ENCODE data around the gene KPNA6. TPM values are rescaled to one million over a fixed set of nuclear protein-coding genes. Genes with fewer than 3 reads are reported as not detected.
A peak's percentile ranks its signal among the peaks of the same experiment; 100 is the strongest.

KPNA6 gene
- total RNA-seq, 1 experiment from 2014 or later, result 104 TPM

- TF ChIP-seq MYBL2 (CRISPR knock-in tag; IDR thresholded peaks at IDR 0.05), result no peak
- TF ChIP-seq, protein P1, sequence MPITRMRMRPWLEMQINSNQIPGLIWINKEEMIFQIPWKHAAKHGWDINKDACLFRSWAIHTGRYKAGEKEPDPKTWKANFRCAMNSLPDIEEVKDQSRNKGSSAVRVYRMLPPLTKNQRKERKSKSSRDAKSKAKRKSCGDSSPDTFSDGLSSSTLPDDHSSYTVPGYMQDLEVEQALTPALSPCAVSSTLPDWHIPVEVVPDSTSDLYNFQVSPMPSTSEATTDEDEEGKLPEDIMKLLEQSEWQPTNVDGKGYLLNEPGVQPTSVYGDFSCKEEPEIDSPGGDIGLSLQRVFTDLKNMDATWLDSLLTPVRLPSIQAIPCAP (CRISPR knock-in tag; IDR thresholded peaks at IDR 0.05), result no peak
- TF ChIP-seq OVOL2 (CRISPR knock-in tag; IDR thresholded peaks at IDR 0.05; ENCODE audit: borderline replicate concordance), result no peak
- no peak for TF ChIP-seq NFE2L1 (CRISPR knock-in tag; IDR thresholded peaks at IDR 0.05)
- TF ChIP-seq ZNF423 (CRISPR knock-in tag; IDR thresholded peaks at IDR 0.05), result no peak
- no peak for TF ChIP-seq MXD4 (CRISPR knock-in tag; IDR thresholded peaks at IDR 0.05; ENCODE audit: borderline replicate concordance)
- Mint-ChIP-seq H3K4me1 (no peaks in the 10 kb centered on the region), H3K27me3 (ENCODE audit: low read depth) (no peaks in the 10 kb centered on the region), H3K9me3 (no peaks in the 10 kb centered on the region), H3K36me3 (peaks cover 28% of the 10 kb centered on the region), H3K27ac (no peak overlapping the region), H3K4me3 (no peak overlapping the region)
- DNase-seq (ENCODE audit: low spot score) (no peak), ATAC-seq (no peak)
- POLR2A ChIA-PET, result no interaction called here
- CTCF ChIA-PET, result interaction anchor here (0.9 to 1.5 kb wide), 2 partner anchors 8 to 28 kb away, joined by 3 to 6 read pairs; no protein-coding TSS in a partner anchor
These were observed 6.8 kb upstream of the KPNA6 start for GRCh38 chr1:32100807-32101708.

GRCh38 chr1:32104127-32104526, 3.7 kb upstream of the KPNA6 start:
- Mint-ChIP-seq H3K9me3 (no peaks in the 10 kb centered on the region), H3K36me3 (0 out of 2 replicates have a peak, but pooled peaks cover 8% of the 10 kb centered on the region), H3K27me3 (ENCODE audit: low read depth) (no peaks in the 10 kb centered on the region), H3K4me1 (peaks cover 2% of the 10 kb centered on the region; the same call in 1 of the 2 replicates), H3K4me3 (no peak overlapping the region), H3K27ac (peak overlapping the region; percentile 35; the same call in 1 of the 2 replicates)
- POLR2A ChIA-PET, result no interaction called here
- CTCF ChIA-PET, result interaction anchor here (0.6 to 1.6 kb wide), 5 partner anchors 13 to 416 kb away, joined by 3 to 7 read pairs (median 5); partner anchors contain the start of gene TMEM39B
- ATAC-seq, result peak; percentile 36
- TF ChIP-seq ZNF263 (CRISPR knock-in tag; IDR thresholded peaks at IDR 0.05; ENCODE audit: low read depth) (no peak), ATF1 (CRISPR knock-in tag; IDR thresholded peaks at IDR 0.05) (no peak)
- no peak for DNase-seq (ENCODE audit: low spot score)

DNA sequence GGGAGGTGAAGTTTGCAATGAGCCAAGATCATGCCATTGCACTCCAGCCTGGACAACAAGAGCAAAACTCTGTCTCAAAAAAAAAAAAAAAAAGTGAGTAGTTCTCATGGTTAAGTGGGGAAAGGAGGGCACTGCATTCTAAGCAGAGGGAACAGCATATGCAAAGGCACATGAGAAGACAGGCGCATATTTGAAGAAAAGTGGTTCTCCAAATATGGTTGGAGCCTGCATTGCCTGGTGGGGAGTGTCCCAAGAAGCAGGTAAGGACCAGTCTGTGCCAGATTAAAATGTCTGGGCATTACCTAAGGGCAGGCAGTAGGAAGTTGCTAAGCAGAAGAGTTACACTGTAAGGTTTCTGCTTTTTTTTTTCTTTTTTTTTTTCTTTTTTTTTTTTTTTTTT, 2.5 kb upstream of the KPNA6 start:
- Mint-ChIP-seq H3K4me1 (peaks cover 7% of the 10 kb centered on the region), H3K9me3 (no peaks in the 10 kb centered on the region), H3K27ac (no peak overlapping the region), H3K27me3 (ENCODE audit: low read depth) (no peaks in the 10 kb centered on the region), H3K4me3 (no peak overlapping the region), H3K36me3 (0 out of 2 replicates have a peak, but pooled peaks cover 8% of the 10 kb centered on the region)
- POLR2A ChIA-PET, result no interaction called here
- no peak for DNase-seq (ENCODE audit: low spot score)
- ATAC-seq, result no peak
- CTCF ChIA-PET, result interaction anchor here (1.6 kb wide), 1 partner anchor 33 kb away, joined by 5 read pairs; the partner anchor contains the start of gene TMEM39B
- TF ChIP-seq TCF7 (CRISPR knock-in tag; IDR thresholded peaks at IDR 0.05; ENCODE audit: low read depth) (no peak), ZNF532 (CRISPR knock-in tag; IDR thresholded peaks at IDR 0.05; ENCODE audit: borderline replicate concordance) (no peak), ATF1 (CRISPR knock-in tag; IDR thresholded peaks at IDR 0.05) (no peak), SMAD4 (CRISPR knock-in tag; IDR thresholded peaks at IDR 0.05) (no peak), NFE2L1 (CRISPR knock-in tag; IDR thresholded peaks at IDR 0.05) (no peak), NR2C2 (CRISPR knock-in tag; IDR thresholded peaks at IDR 0.05) (no peak), TEAD1 (CRISPR knock-in tag; IDR thresholded peaks at IDR 0.05) (no peak), AFF4 (CRISPR knock-in tag; IDR thresholded peaks at IDR 0.05; ENCODE audit: borderline replicate concordance) (no peak), TP53 (CRISPR knock-in tag; IDR thresholded peaks at IDR 0.05) (no peak), ATF6 (CRISPR knock-in tag; IDR thresholded peaks at IDR 0.05) (no peak)

All from WTC11 (cell line).